A549 (cell line): ENCODE results near the gene GRID1. TPM values are rescaled to one million over a fixed set of nuclear protein-coding genes. Genes with fewer than 3 reads are reported as not detected.

Experiments
- ATAC-seq, 2 experiments: fragments of 200-7000 bp in 1 of 2; fragments of >200 bp in 1 of 2; cut with Nextera tagmentation in 1 of 2; cut with Tn5 transposase in 1 of 2; 3 replicates each; pipeline versions ENCODE4 v1.8.0 to v1.9.1; 2018 to 2020; ENCODE audit warnings: mild to moderate bottlenecking in 1 of 2, moderate library complexity in 1 of 2
- CTCF ChIA-PET: fragments of 300-600 bp; sonication (Branson Sonifier 250); formaldehyde crosslinking; extraction: SDS; loops from one replicate; lab custom pipeline; 2021; ENCODE audit warnings: antibody characterized with exemption, inconsistent platforms; lab: Yijun Ruan, JAX
- POLR2A ChIA-PET: fragments of 350-600 bp; formaldehyde crosslinking; extraction: SDS; loops from one replicate; lab custom pipeline; 2021; ENCODE audit warnings: antibody characterized with exemption, inconsistent platforms; lab: Yijun Ruan, JAX
- DNase-seq, 2 experiments: peaks; one replicate each; pipeline versions ENCODE4 v3.0.0 to v3.0.0-alpha.2; 2011 to 2016; ENCODE audit warnings: low read depth in 1 of 2, low spot score in 1 of 2
- FAIRE-seq: peaks from 2 replicates; lab custom pipeline; 2011; peaks lifted over from hg19 to GRCh38; lab: Jason Lieb, UNC
- H3K27ac ChIP-seq, 2 experiments: fragments of >200 bp; sonication (Bioruptor Twin); formaldehyde crosslinking; 3 replicates each; pipeline ENCODE4 v1.5.1; 2016 to 2017
- H3K4me1 ChIP-seq: fragments of >200 bp; sonication (Bioruptor Twin); formaldehyde crosslinking; 3 replicates; pipeline ENCODE4 v1.6.1; 2016
- H3K4me2 ChIP-seq: fragments of >200 bp; sonication (Bioruptor Twin); formaldehyde crosslinking; 3 replicates; pipeline ENCODE4 v1.6.1; 2016
- H3K4me3 ChIP-seq: fragments of >200 bp; sonication (Bioruptor Twin); formaldehyde crosslinking; 3 replicates; pipeline ENCODE4 v1.5.1; 2016
- H3K9me3 ChIP-seq: fragments of >200 bp; sonication (Bioruptor Twin); formaldehyde crosslinking; 3 replicates; pipeline ENCODE4 v1.6.1; 2016
- ATOH8 ChIP-seq: fragments of 250-450 bp; sonication (Bioruptor Pico); IDR thresholded peaks from 2 replicates; pipeline ENCODE4 v1.5.0; 2020; ENCODE audit warnings: low read depth, mild to moderate bottlenecking, moderate library complexity
- BCL3 ChIP-seq: fragments of >200 bp; sonication (Bioruptor Twin); formaldehyde crosslinking; IDR thresholded peaks from 3 replicates; pipeline ENCODE4 v1.6.1; 2016
- CBX2 ChIP-seq: fragments of 200-600 bp; sonication (generic); IDR thresholded peaks from 2 replicates; pipeline ENCODE4 v1.6.1; 2016; ENCODE audit warnings: low read depth, mild to moderate bottlenecking, borderline replicate concordance
- CHD2 ChIP-seq: fragments of 150-350 bp; IDR thresholded peaks from 2 replicates; pipeline ENCODE4 v1.6.1; 2014; ENCODE audit warnings: low read length; ENCODE audit not compliant: partially characterized antibody
- CHD4 ChIP-seq: fragments of 200-600 bp; sonication (generic); IDR thresholded peaks from 2 replicates; pipeline ENCODE4 v1.6.1; 2016; ENCODE audit warnings: antibody characterized with exemption, mild to moderate bottlenecking, borderline replicate concordance
- EHMT2 ChIP-seq: fragments of 200-600 bp; sonication (generic); IDR thresholded peaks from 2 replicates; pipeline ENCODE4 v1.6.1; 2016; ENCODE audit warnings: antibody characterized with exemption, low read depth, mild to moderate bottlenecking, moderate library complexity
- ELK1 ChIP-seq: fragments of 150-350 bp; IDR thresholded peaks from 2 replicates; pipeline ENCODE4 v1.6.1; 2014; ENCODE audit warnings: low read depth, mild to moderate bottlenecking, low read length
- EP300 ChIP-seq, 2 experiments: fragments of >200 bp; sonication (Bioruptor Twin); formaldehyde crosslinking; IDR thresholded peaks; 2 replicates in 1 of 2; 3 replicates in 1 of 2; pipeline ENCODE4 v1.6.1; 2016 to 2017
- FOSL2 ChIP-seq, 2 experiments: fragments of 450-650 bp in 1 of 2; fragments of >200 bp in 1 of 2; sonication (Bioruptor Twin) in 1 of 2; formaldehyde crosslinking; IDR thresholded peaks; 2 replicates each; pipeline versions ENCODE4 v1.5.0 to v1.6.1; 2016 to 2020; ENCODE audit warnings: mild to moderate bottlenecking in 1 of 2, moderate library complexity in 1 of 2
- HES2 ChIP-seq: fragments of >200 bp; sonication (Bioruptor Twin); formaldehyde crosslinking; IDR thresholded peaks from 2 replicates; pipeline ENCODE4 v1.6.1; 2016
- HEYL ChIP-seq: fragments of 250-450 bp; sonication (Bioruptor Pico); IDR thresholded peaks from 2 replicates; pipeline ENCODE4 v1.8.0; 2021; ENCODE audit warnings: mild to moderate bottlenecking, moderate library complexity
- HOXB13 ChIP-seq: fragments of 250-450 bp; sonication (Bioruptor Pico); IDR thresholded peaks from 2 replicates; pipeline ENCODE4 v1.5.0; 2020; ENCODE audit warnings: low read depth, mild to moderate bottlenecking, moderate library complexity
- JUNB ChIP-seq: fragments of >200 bp; sonication (Bioruptor Twin); formaldehyde crosslinking; IDR thresholded peaks from 2 replicates; pipeline ENCODE4 v1.6.1; 2016
- KDM1A ChIP-seq: fragments of 200-600 bp; sonication (generic); IDR thresholded peaks from 2 replicates; pipeline ENCODE4 v1.6.1; 2016; ENCODE audit warnings: low read depth, mild to moderate bottlenecking
- MAFK ChIP-seq: fragments of 450-650 bp; IDR thresholded peaks from 2 replicates; pipeline ENCODE4 v1.6.1; 2014; ENCODE audit not compliant: partially characterized antibody
- NFE2L2 ChIP-seq: fragments of 150-350 bp; conservative IDR thresholded peaks from 2 replicates; pipeline ENCODE4 v1.6.1; 2014; ENCODE audit warnings: low read length
- NPAS2 ChIP-seq: fragments of 250-450 bp; sonication (Bioruptor Pico); IDR thresholded peaks from 2 replicates; pipeline ENCODE4 v1.8.0; 2022; ENCODE audit warnings: mild to moderate bottlenecking, moderate library complexity, borderline replicate concordance
- PHF8 ChIP-seq: fragments of 200-600 bp; sonication (generic); IDR thresholded peaks from 2 replicates; pipeline ENCODE4 v1.6.1; 2016; ENCODE audit warnings: low read depth, mild to moderate bottlenecking, antibody characterized with exemption, moderate library complexity, borderline replicate concordance
- RAD21 ChIP-seq, 2 experiments: fragments of >200 bp in 1 of 2; sonication (Bioruptor Twin) in 1 of 2; formaldehyde crosslinking in 1 of 2; IDR thresholded peaks in 1 of 2; conservative IDR thresholded peaks in 1 of 2; 2 replicates in 1 of 2; 3 replicates in 1 of 2; pipeline ENCODE4 v1.6.1; 2012 to 2018; ENCODE audit warnings: inconsistent platforms in 1 of 2
- RARB ChIP-seq: fragments of 250-450 bp; sonication (Bioruptor Pico); IDR thresholded peaks from 2 replicates; pipeline ENCODE4 v1.8.0; 2021; ENCODE audit warnings: mild to moderate bottlenecking, moderate library complexity
- RCOR1 ChIP-seq: fragments of 150-350 bp; IDR thresholded peaks from 2 replicates; pipeline ENCODE4 v1.6.1; 2014; ENCODE audit warnings: antibody characterized with exemption, low read length, low read depth
- RFX5 ChIP-seq: fragments of 450-650 bp; IDR thresholded peaks from 2 replicates; pipeline ENCODE4 v1.7.1; 2014; ENCODE audit warnings: antibody characterized with exemption, mild to moderate bottlenecking, moderate library complexity
- SMC3 ChIP-seq: fragments of >200 bp; sonication (Bioruptor Twin); formaldehyde crosslinking; IDR thresholded peaks from 3 replicates; pipeline ENCODE4 v1.6.1; 2018; ENCODE audit warnings: inconsistent platforms
- SREBF2 ChIP-seq: fragments of 450-650 bp; IDR thresholded peaks from 2 replicates; pipeline ENCODE4 v1.6.1; 2014; ENCODE audit warnings: mild to moderate bottlenecking, moderate library complexity
- TFCP2L1 ChIP-seq: fragments of 250-450 bp; sonication (Bioruptor Pico); IDR thresholded peaks from 2 replicates; pipeline ENCODE4 v1.5.0; 2021; ENCODE audit warnings: mild to moderate bottlenecking
- ZNF302 ChIP-seq: fragments of 250-450 bp; sonication (Bioruptor Pico); IDR thresholded peaks from 2 replicates; pipeline ENCODE4 v1.9.0; 2021; ENCODE audit warnings: inconsistent platforms, mild to moderate bottlenecking, moderate library complexity
- ZSCAN20 ChIP-seq: fragments of 250-450 bp; sonication (Bioruptor Pico); IDR thresholded peaks from 2 replicates; pipeline ENCODE4 v1.8.0; 2022; ENCODE audit warnings: mild to moderate bottlenecking, moderate library complexity
- WGBS: methylation state at CpG from one replicate; pipeline ENCODE4 v1.1.6; 2017; ENCODE audit errors: missing lambda C conversion rate; 5-methylcytosine and 5-hydroxymethylcytosine counted together
- polyA plus RNA-seq, 4 experiments: library from polyadenylated mRNA; depleted of rRNA in 3 of 4; stranded (reverse); fragments of >200 nt; fragmentation: RNase III in 1 of 4; extraction: RNeasy Plus Mini Kit Qiagen cat#74134 plus additional on column Dnase treatment in 1 of 4; gene quantifications; 2 replicates in 3 of 4; 3 replicates in 1 of 4; pipeline ENCODE4 v1.2.3, GENCODE V29; 2011 to 2017

GRID1 gene
- polyA plus RNA-seq, 2 of the 4 experiments (the other 2 are of a cell fraction): 0.14 to 0.30 TPM

- Histone ChIP-seq H3K4me2 (no peak overlapping the region), H3K9me3 (no peaks in the 10 kb centered on the region), H3K4me1 (no peaks in the 10 kb centered on the region), H3K4me3 (no peak overlapping the region), H3K27ac (no peak overlapping the region)
- WGBS: 49% methylated on average over 17 of the region's 18 CpGs
- ATAC-seq (no peak), DNase-seq (no peak), FAIRE-seq (no peak)
- POLR2A ChIA-PET: no interaction called here
- CTCF ChIA-PET: no interaction called here
- TF ChIP-seq RFX5: no peak
- no peak for TF ChIP-seq BCL3
- TF ChIP-seq MAFK: no peak
- no peak for TF ChIP-seq EP300 (IDR thresholded peaks at IDR 0.05)
- no peak for TF ChIP-seq NPAS2 (CRISPR knock-in tag)
- TF ChIP-seq NFE2L2: no peak
- no peak for TF ChIP-seq SREBF2
- no peak for TF ChIP-seq HOXB13 (CRISPR knock-in tag)
- no peak for TF ChIP-seq ZNF302 (CRISPR knock-in tag)
- TF ChIP-seq TFCP2L1 (CRISPR knock-in tag): no peak
These were observed 12.8 kb downstream of the GRID1 start for GRCh38 chr10:86353506-86354485.

GRCh38 chr10:86350897-86351296 lies 15.7 kb downstream of the GRID1 start:
- peaks cover 14% of the 10 kb centered on the region for H3K4me1 ChIP-seq
- no peaks in the 10 kb centered on the region for H3K9me3 ChIP-seq
- FAIRE-seq: no peak
- no peak for ATAC-seq
- no peak overlapping the region for H3K4me3 ChIP-seq
- POLR2A ChIA-PET: no interaction called here
- TF ChIP-seq ATOH8 (no peak), SREBF2 (no peak), HEYL (CRISPR knock-in tag) (no peak), ELK1 (no peak), RAD21 (conservative IDR thresholded peaks at IDR 0.05 in 1 of 2, IDR thresholded peaks at IDR 0.05 in 1 of 2) (no peak), CHD2 (no peak)
- H3K4me2 ChIP-seq: no peak overlapping the region
- CTCF ChIA-PET: interaction anchor here (1.6 to 4.9 kb wide), 2 partner anchors 11 to 1738 kb away, joined by 4 to 53 read pairs; no protein-coding TSS in a partner anchor
- no peak overlapping the region for H3K27ac ChIP-seq
- WGBS: 57% methylated on average over 6 of the region's 6 CpGs
- DNase-seq: no peak

- H3K27ac ChIP-seq: no peak overlapping the region
- 48% methylated on average over 5 of the region's 5 CpGs for WGBS
- no peak overlapping the region for H3K4me3 ChIP-seq
- DNase-seq (no peak), FAIRE-seq (no peak), ATAC-seq (no peak)
- ChIA-PET CTCF (interaction anchor here (1.4 to 4.9 kb wide), 3 partner anchors 12 to 1737 kb away, joined by 4 to 53 read pairs (median 4); no protein-coding TSS in a partner anchor), POLR2A (no interaction called here)
- H3K9me3 ChIP-seq: no peaks in the 10 kb centered on the region
- no peak overlapping the region for H3K4me2 ChIP-seq
- peaks cover 22% of the 10 kb centered on the region for H3K4me1 ChIP-seq
- TF ChIP-seq RCOR1 (no peak), CHD4 (no peak), ELK1 (no peak), SMC3 (no peak), ZSCAN20 (CRISPR knock-in tag) (no peak), RARB (CRISPR knock-in tag) (no peak), HOXB13 (CRISPR knock-in tag) (no peak), JUNB (no peak), ZNF302 (CRISPR knock-in tag) (no peak), CHD2 (no peak), KDM1A (no peak), CBX2 (no peak), HES2 (no peak), FOSL2 (IDR thresholded peaks at IDR 0.05) (no peak), FOSL2 (CRISPR knock-in tag; IDR thresholded peaks at IDR 0.05) (no peak), EHMT2 (no peak), PHF8 (no peak)
These were observed 16.5 kb downstream of the GRID1 start for GRCh38 chr10:86349940-86350630.
